HEK293 (cell line): ENCODE results near the gene IDI2.

Experiments
- CTCF ChIA-PET: fragments of 350-600 bp; formaldehyde crosslinking; extraction: SDS; loops from one replicate; lab custom pipeline; 2021; ENCODE audit warnings: antibody characterized with exemption; lab: Yijun Ruan, JAX
- POLR2A ChIA-PET: fragments of 300-600 bp; formaldehyde crosslinking; extraction: SDS; loops from one replicate; lab custom pipeline; 2020; ENCODE audit warnings: antibody characterized with exemption, inconsistent platforms; lab: Yijun Ruan, JAX
- H3K27ac ChIP-seq: fragments of 200-500 bp; sonication (Bioruptor generic); 2 replicates; pipeline ENCODE4 v1.5.1; 2014; ENCODE audit warnings: low read depth, low read length, control low read depth, inconsistent platforms; ENCODE audit errors: extremely low read depth
- H3K36me3 ChIP-seq, 2 experiments: fragments of 200-500 bp in 1 of 2; sonication (Bioruptor generic) in 1 of 2; 1 replicate in 1 of 2; 2 replicates in 1 of 2; pipeline ENCODE4 v1.5.1; 2014 to 2017; ENCODE audit warnings: inconsistent platforms in 2 of 2, low read length in 2 of 2; ENCODE audit not compliant: control insufficient read depth in 2 of 2, insufficient read depth in 1 of 2
- H3K4me1 ChIP-seq: fragments of 200-500 bp; sonication (Bioruptor generic); 2 replicates; pipeline ENCODE4 v1.5.1; 2014; ENCODE audit warnings: mild to moderate bottlenecking, low read length, inconsistent platforms; ENCODE audit not compliant: control insufficient read depth, insufficient read depth
- H3K4me3 ChIP-seq: 2 replicates; pipeline ENCODE4 v1.5.1; 2011; ENCODE audit warnings: low read depth, mild to moderate bottlenecking, control low read depth, low read length, moderate library complexity
- H3K9me3 ChIP-seq: fragments of 200-500 bp; sonication (Bioruptor generic); 2 replicates; pipeline ENCODE4 v1.5.1; 2014; ENCODE audit warnings: low read depth, low read length, inconsistent platforms; ENCODE audit not compliant: control insufficient read depth, insufficient read depth
- KLF7 ChIP-seq: fragments of 450-650 bp; formaldehyde crosslinking; IDR thresholded peaks from 2 replicates; pipeline ENCODE4 v1.5.1; 2016; ENCODE audit warnings: missing biosample characterization, missing genetic modification characterization, borderline replicate concordance
- KLF9 ChIP-seq: fragments of 450-650 bp; formaldehyde crosslinking; IDR thresholded peaks from 2 replicates; pipeline ENCODE4 v1.5.1; 2016; ENCODE audit warnings: missing biosample characterization, missing genetic modification characterization, low read depth
- PRDM10 ChIP-seq: fragments of 450-650 bp; formaldehyde crosslinking; IDR thresholded peaks from 2 replicates; pipeline ENCODE4 v1.5.1; 2016; ENCODE audit warnings: missing biosample characterization, missing genetic modification characterization
- SP2 ChIP-seq: fragments of 450-650 bp; formaldehyde crosslinking; IDR thresholded peaks from 2 replicates; pipeline ENCODE4 v1.5.1; 2016; ENCODE audit warnings: missing biosample characterization, missing genetic modification characterization
- ZBTB7A ChIP-seq: fragments of 450-650 bp; formaldehyde crosslinking; IDR thresholded peaks from 2 replicates; pipeline ENCODE4 v1.5.1; 2016; ENCODE audit warnings: low read depth, missing biosample characterization, missing genetic modification characterization
- ZFP3 ChIP-seq: fragments of 450-650 bp; formaldehyde crosslinking; IDR thresholded peaks from 2 replicates; pipeline ENCODE4 v1.5.1; 2016; ENCODE audit warnings: low read depth, missing biosample characterization, missing genetic modification characterization
- ZNF19 ChIP-seq: fragments of 450-650 bp; formaldehyde crosslinking; IDR thresholded peaks from 2 replicates; pipeline ENCODE4; 2016; ENCODE audit warnings: missing biosample characterization, missing genetic modification characterization, low read depth
- ZNF239 ChIP-seq: fragments of 450-650 bp; formaldehyde crosslinking; IDR thresholded peaks from 2 replicates; pipeline ENCODE4 v1.5.1; 2016; ENCODE audit warnings: missing biosample characterization, missing genetic modification characterization
- ZNF26 ChIP-seq: fragments of 450-650 bp; formaldehyde crosslinking; IDR thresholded peaks from 2 replicates; pipeline ENCODE4 v1.5.1; 2016; ENCODE audit warnings: missing biosample characterization, missing genetic modification characterization
- ZNF324 ChIP-seq: fragments of 450-650 bp; formaldehyde crosslinking; IDR thresholded peaks from 2 replicates; pipeline ENCODE4 v1.5.1; 2016; ENCODE audit warnings: missing biosample characterization, missing genetic modification characterization
- ZNF354C ChIP-seq: fragments of 450-650 bp; formaldehyde crosslinking; IDR thresholded peaks from 2 replicates; pipeline ENCODE4 v1.5.1; 2016; ENCODE audit warnings: missing biosample characterization, missing genetic modification characterization, low read depth, borderline replicate concordance
- ZNF518A ChIP-seq: fragments of 450-650 bp; formaldehyde crosslinking; conservative IDR thresholded peaks from 2 replicates; pipeline ENCODE4 v1.5.1; 2016; ENCODE audit warnings: low read depth, missing biosample characterization, missing genetic modification characterization
- ZNF660 ChIP-seq: fragments of 450-650 bp; IDR thresholded peaks from 2 replicates; pipeline ENCODE4 v1.5.1; 2018; ENCODE audit warnings: missing biosample characterization, mild to moderate bottlenecking, missing genetic modification characterization
- ZNF664 ChIP-seq: fragments of 450-650 bp; formaldehyde crosslinking; IDR thresholded peaks from 2 replicates; pipeline ENCODE4 v1.5.1; 2016; ENCODE audit warnings: missing biosample characterization, missing genetic modification characterization
- ZNF670 ChIP-seq: fragments of 450-650 bp; formaldehyde crosslinking; IDR thresholded peaks from 2 replicates; pipeline ENCODE4 v1.5.1; 2016; ENCODE audit warnings: missing biosample characterization, missing genetic modification characterization, low read depth
- ZNF704 ChIP-seq: fragments of 450-650 bp; formaldehyde crosslinking; IDR thresholded peaks from 2 replicates; pipeline ENCODE4 v1.5.1; 2016; ENCODE audit warnings: missing biosample characterization, missing genetic modification characterization

Gene IDI2

GRCh38 chr10:1033601-1034000 lies 7.9 kb upstream of the IDI2 start (continued):
- TF ChIP-seq ZNF26 (tag by site-specific recombination) (no peak), ZNF324 (tag by site-specific recombination) (no peak), ZNF518A (tag by site-specific recombination) (no peak), ZNF19 (no peak)

GRCh38 chr10:1029838-1030237 lies 4.2 kb upstream of the IDI2 start:
- Histone ChIP-seq H3K27ac (no peak overlapping the region), H3K4me3 (no peak overlapping the region), H3K9me3 (no peaks in the 10 kb centered on the region), H3K4me1 (no peaks in the 10 kb centered on the region), H3K36me3 (peaks cover 0 to 3% of the 10 kb centered on the region in 2 experiments; a peak in 1 of 3 replicates)
- TF ChIP-seq ZNF670 (tag by site-specific recombination) (no peak), ZBTB7A (tag by site-specific recombination) (no peak), ZFP3 (tag by site-specific recombination) (no peak), ZNF239 (tag by site-specific recombination) (no peak), KLF9 (tag by site-specific recombination) (no peak), ZNF664 (tag by site-specific recombination) (no peak), ZNF324 (tag by site-specific recombination) (no peak), PRDM10 (tag by site-specific recombination) (no peak), KLF7 (tag by site-specific recombination) (no peak), SP2 (no peak), ZNF354C (no peak), ZNF704 (no peak), ZNF660 (tag by site-specific recombination) (no peak)
- POLR2A ChIA-PET = interaction anchor here (0.9 kb wide), 1 partner anchor 19 kb away, joined by 4 read pairs; no protein-coding TSS in a partner anchor
- CTCF ChIA-PET = no interaction called here
